Epithelial cell of proximal tubule (primary cell): ENCODE measurements around the gene PRKCD. TPM values are rescaled to one million over a fixed set of nuclear protein-coding genes. Genes with fewer than 3 reads are reported as not detected.

Experiments used
- DNase-seq: peaks from one replicate; pipeline ENCODE4 v3.0.0-alpha.2; 2011; ENCODE audit warnings: low read depth
- H3K4me3 ChIP-seq: 2 replicates; pipeline ENCODE4 v1.5.1; 2011; ENCODE audit warnings: low read depth, mild to moderate bottlenecking, low read length
- total RNA-seq: library from RNA; depleted of rRNA; stranded (reverse); fragments of >200 nt; gene quantifications from 2 replicates; pipeline ENCODE4 v1.2.3, GENCODE V29; 2015
- TF ChIP-seq, protein P1 (sequence below): conservative IDR thresholded peaks from 2 replicates; pipeline ENCODE4 v1.5.1; 2012; ENCODE audit warnings: low read depth, mild to moderate bottlenecking, low read length

The PRKCD gene
- total RNA-seq, 1 donor from 2014 or later: 4.0 TPM

- no peak for DNase-seq
- TF ChIP-seq, protein P1, sequence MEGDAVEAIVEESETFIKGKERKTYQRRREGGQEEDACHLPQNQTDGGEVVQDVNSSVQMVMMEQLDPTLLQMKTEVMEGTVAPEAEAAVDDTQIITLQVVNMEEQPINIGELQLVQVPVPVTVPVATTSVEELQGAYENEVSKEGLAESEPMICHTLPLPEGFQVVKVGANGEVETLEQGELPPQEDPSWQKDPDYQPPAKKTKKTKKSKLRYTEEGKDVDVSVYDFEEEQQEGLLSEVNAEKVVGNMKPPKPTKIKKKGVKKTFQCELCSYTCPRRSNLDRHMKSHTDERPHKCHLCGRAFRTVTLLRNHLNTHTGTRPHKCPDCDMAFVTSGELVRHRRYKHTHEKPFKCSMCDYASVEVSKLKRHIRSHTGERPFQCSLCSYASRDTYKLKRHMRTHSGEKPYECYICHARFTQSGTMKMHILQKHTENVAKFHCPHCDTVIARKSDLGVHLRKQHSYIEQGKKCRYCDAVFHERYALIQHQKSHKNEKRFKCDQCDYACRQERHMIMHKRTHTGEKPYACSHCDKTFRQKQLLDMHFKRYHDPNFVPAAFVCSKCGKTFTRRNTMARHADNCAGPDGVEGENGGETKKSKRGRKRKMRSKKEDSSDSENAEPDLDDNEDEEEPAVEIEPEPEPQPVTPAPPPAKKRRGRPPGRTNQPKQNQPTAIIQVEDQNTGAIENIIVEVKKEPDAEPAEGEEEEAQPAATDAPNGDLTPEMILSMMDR: no peak
- H3K4me3 ChIP-seq: no peak overlapping the region
These were observed 60.3 kb downstream of the PRKCD start for GRCh38 chr3:53221345-53221744.

DNA sequence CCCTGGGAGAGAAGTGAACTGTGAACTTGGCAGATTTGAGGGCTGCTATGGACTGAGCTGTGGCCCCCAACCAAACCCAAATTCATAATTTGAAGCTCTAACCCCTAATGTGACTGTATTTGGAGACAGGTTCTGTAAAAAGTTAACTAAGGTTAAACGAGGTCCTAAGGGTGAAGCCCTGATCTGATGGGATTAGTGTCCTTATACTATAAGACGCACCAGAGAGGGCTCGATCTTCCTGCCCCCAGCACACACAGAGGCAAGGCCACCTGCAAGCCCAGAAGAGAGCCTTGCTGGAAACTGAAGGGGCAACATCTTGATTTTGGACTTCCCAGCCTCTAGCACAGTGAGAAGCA is 60.8 kb downstream of the PRKCD start:
- no peak for DNase-seq
- H3K4me3 ChIP-seq: no peak overlapping the region
- TF ChIP-seq, protein P1: no peak

DNA sequence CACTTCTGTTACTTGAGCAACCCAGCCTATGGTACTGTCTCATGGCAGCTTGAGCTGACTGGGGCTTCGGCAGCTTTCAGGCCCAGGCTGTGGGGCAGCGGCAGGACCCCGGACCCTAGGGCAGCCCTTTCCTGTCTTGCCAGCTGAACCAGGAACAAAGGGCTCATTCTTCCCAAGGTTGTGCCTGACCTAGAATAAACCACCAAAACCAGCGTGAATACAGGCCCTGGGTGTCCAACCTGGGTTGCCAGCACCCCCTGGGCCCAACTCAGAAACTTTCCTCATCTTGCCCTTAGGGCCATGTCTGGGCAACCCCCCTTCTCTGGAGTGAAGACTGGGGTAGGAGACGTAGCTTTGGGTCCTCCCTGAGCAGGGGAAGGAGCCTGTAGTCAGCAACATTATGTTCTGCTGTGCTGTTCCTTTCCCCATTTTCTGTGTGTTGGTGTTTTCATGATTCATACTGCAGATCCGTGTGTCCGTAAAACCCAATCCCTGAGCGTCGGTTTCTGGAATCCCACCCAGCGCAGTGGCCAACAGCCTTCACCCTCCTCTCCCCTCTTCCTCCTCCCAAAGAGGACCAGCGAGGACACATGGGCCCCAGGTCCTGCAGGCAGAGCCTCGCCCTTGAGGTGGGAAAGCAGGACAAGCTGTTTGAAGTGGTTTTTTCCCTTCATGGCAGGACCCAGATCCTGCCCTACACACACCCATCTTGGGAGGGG is 61.3 kb downstream of the PRKCD start:
- H3K4me3 ChIP-seq: no peak overlapping the region
- DNase-seq: no peak
- TF ChIP-seq, protein P1: no peak

- no peak for DNase-seq
- no peak overlapping the region for H3K4me3 ChIP-seq
- TF ChIP-seq, protein P1: no peak
These were observed 62.0 kb downstream of the PRKCD start for GRCh38 chr3:53223025-53223424.

DNA sequence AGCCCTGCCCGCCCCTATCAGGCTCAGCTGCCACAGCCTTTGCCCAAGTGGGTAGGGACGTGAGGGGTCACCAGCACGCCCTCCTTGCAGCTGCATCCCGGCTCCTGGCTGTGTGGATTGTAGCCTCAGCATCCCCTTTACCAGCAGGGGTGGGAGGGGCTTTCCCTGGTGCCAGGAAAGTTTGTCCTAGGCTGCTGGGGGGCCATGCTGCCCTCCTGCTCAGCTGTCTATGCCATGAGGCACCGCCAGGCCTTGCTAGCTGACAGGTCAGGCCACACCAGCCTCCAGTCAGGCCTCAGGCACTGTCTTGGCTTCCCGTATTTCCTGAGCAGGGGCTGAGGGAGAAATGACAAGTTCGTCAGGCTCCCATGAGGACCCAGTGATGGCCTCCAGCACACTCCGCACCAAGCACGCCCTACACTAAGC is 62.5 kb downstream of the PRKCD start:
- TF ChIP-seq, protein P1: no peak
- DNase-seq: no peak
- no peak overlapping the region for H3K4me3 ChIP-seq

DNA sequence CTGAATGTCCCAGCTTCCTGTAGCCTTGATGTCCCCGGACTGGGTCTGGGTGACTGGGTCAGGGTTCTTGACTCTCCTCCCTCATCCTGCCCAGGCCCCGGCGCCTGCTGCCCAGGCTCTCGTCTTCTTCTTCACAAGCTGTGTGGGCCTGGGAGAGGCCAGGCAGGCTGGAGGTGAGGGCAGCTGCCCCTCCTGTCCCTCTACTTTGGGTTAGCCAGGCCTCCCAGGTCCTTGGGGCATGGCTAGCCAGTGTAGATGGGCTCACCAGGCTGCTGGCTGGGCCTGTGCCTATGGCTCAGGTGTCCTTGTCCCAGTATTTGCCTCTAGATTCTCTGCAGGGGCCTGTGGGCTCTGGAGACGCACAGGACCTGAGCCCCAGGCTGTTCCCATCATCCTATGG is 63.0 kb downstream of the PRKCD start:
- DNase-seq: no peak

GRCh38 chr3:53224536-53224935 is 63.5 kb downstream of the PRKCD start:
- TF ChIP-seq, protein P1: no peak
- no peak overlapping the region for H3K4me3 ChIP-seq
- no peak for DNase-seq

More for the DNA sequence above, 63.0 kb downstream of the PRKCD start:
- TF ChIP-seq, protein P1: no peak
- no peak overlapping the region for H3K4me3 ChIP-seq
